WERI-Rb-1 (cell line): ENCODE results near the gene SPEN.

Experiments
- DNase-seq: peaks from one replicate; pipeline ENCODE4 v3.0.0-alpha.2; 2020
- H3K27ac ChIP-seq: fragments of 250-450 bp; sonication (Bioruptor Pico); 2 replicates; pipeline ENCODE4 v1.5.1; 2020; ENCODE audit warnings: mild to moderate bottlenecking, moderate library complexity
- H3K27me3 ChIP-seq: fragments of 250-450 bp; sonication (Bioruptor Pico); 2 replicates; pipeline ENCODE4 v1.5.1; 2021; ENCODE audit warnings: mild to moderate bottlenecking, low read depth, moderate library complexity; ENCODE audit not compliant: insufficient read depth, severe bottlenecking
- H3K36me3 ChIP-seq: fragments of 250-450 bp; sonication (Bioruptor Pico); 2 replicates; pipeline ENCODE4 v1.5.1; 2020; ENCODE audit warnings: mild to moderate bottlenecking, moderate library complexity
- H3K4me3 ChIP-seq: 2 replicates; pipeline ENCODE4 v1.5.1; 2011; ENCODE audit warnings: low read depth, mild to moderate bottlenecking, control low read depth, low read length
- H3K9me3 ChIP-seq: fragments of 250-450 bp; sonication (Bioruptor Pico); 2 replicates; pipeline ENCODE4 v1.5.1; 2021; ENCODE audit warnings: mild to moderate bottlenecking, moderate library complexity; ENCODE audit not compliant: severe bottlenecking
- CTCF ChIP-seq: IDR thresholded peaks from 2 replicates; pipeline ENCODE4 v1.5.1; 2011; ENCODE audit warnings: low read depth, mild to moderate bottlenecking, control low read depth, inconsistent platforms, low read length

SPEN gene

GRCh38 chr1:15848143-15848928 is 829 bp downstream of the SPEN start:
- Histone ChIP-seq H3K9me3 (no peaks in the 10 kb centered on the region), H3K36me3 (no peaks in the 10 kb centered on the region), H3K27me3 (no peaks in the 10 kb centered on the region), H3K4me3 (peak overlapping the region; percentile 81), H3K27ac (peak overlapping the region; percentile 95)
- DNase-seq: no peak
- TF ChIP-seq CTCF: no peak

- peak; percentile 96 for DNase-seq
- H3K4me3 ChIP-seq: peak overlapping the region; percentile 81
- no peaks in the 10 kb centered on the region for H3K9me3 ChIP-seq
- peaks cover 3% of the 10 kb centered on the region; the same call in 1 of the 2 replicates for H3K36me3 ChIP-seq
- H3K27me3 ChIP-seq: no peaks in the 10 kb centered on the region
- TF ChIP-seq CTCF: no peak
- H3K27ac ChIP-seq: peak overlapping the region; percentile 95
Observed at GRCh38 chr1:15848929-15849774, 1.6 kb downstream of the SPEN start.

- TF ChIP-seq CTCF: no peak
- peaks cover 3% of the 10 kb centered on the region; the same call in 1 of the 2 replicates for H3K36me3 ChIP-seq
- no peaks in the 10 kb centered on the region for H3K9me3 ChIP-seq
- peak overlapping the region; percentile 81 for H3K4me3 ChIP-seq
- no peaks in the 10 kb centered on the region for H3K27me3 ChIP-seq
- peak overlapping the region; percentile 95 for H3K27ac ChIP-seq
- DNase-seq: peak; percentile 94
Observed at GRCh38 chr1:15849775-15850324, 2.3 kb downstream of the SPEN start.

- Histone ChIP-seq H3K27ac (peak overlapping the region; percentile 95), H3K4me3 (peak overlapping the region; percentile 81), H3K36me3 (peaks cover 3% of the 10 kb centered on the region; the same call in 1 of the 2 replicates), H3K27me3 (no peaks in the 10 kb centered on the region), H3K9me3 (no peaks in the 10 kb centered on the region)
- TF ChIP-seq CTCF: no peak
- DNase-seq: no peak
Observed at GRCh38 chr1:15850471-15851001, 3.0 kb downstream of the SPEN start.

- Histone ChIP-seq H3K36me3 (peaks cover 3% of the 10 kb centered on the region; the same call in 1 of the 2 replicates), H3K4me3 (no peak overlapping the region), H3K27ac (peak overlapping the region; percentile 95), H3K9me3 (no peaks in the 10 kb centered on the region), H3K27me3 (no peaks in the 10 kb centered on the region)
- TF ChIP-seq CTCF: no peak
- no peak for DNase-seq
Observed at GRCh38 chr1:15851210-15852035, 3.9 kb downstream of the SPEN start.
